DND-41 (cell line): Measurements from ENCODE around the gene TM2D1.

ENCODE experiments used
- CTCF ChIP-seq: IDR thresholded peaks from 2 replicates; pipeline ENCODE4 v1.5.1; 2012; ENCODE audit warnings: borderline replicate concordance, low read length, moderate library complexity, mild to moderate bottlenecking; ENCODE audit not compliant: poor library complexity, severe bottlenecking; ENCODE audit errors: extremely low read depth
- EZH2 ChIP-seq: IDR thresholded peaks from 3 replicates; pipeline ENCODE4 v1.6.1; 2012; ENCODE audit warnings: borderline replicate concordance, low read depth, mild to moderate bottlenecking, moderate library complexity, low read length, inconsistent platforms; ENCODE audit not compliant: severe bottlenecking

GRCh38 chr1:61724813-61725694, at the start of gene TM2D1:
- TF ChIP-seq CTCF = no peak
- TF ChIP-seq EZH2 = no peak
